ENCODE measurements around the gene PLXNB2.

PLXNB2 gene

GRCh38 chr22:50312371-50312770, 4.9 kb upstream of the PLXNB2 start:
- DNase-seq (ENCODE audit: low spot score): no peak
- TF ChIP-seq, protein P1, sequence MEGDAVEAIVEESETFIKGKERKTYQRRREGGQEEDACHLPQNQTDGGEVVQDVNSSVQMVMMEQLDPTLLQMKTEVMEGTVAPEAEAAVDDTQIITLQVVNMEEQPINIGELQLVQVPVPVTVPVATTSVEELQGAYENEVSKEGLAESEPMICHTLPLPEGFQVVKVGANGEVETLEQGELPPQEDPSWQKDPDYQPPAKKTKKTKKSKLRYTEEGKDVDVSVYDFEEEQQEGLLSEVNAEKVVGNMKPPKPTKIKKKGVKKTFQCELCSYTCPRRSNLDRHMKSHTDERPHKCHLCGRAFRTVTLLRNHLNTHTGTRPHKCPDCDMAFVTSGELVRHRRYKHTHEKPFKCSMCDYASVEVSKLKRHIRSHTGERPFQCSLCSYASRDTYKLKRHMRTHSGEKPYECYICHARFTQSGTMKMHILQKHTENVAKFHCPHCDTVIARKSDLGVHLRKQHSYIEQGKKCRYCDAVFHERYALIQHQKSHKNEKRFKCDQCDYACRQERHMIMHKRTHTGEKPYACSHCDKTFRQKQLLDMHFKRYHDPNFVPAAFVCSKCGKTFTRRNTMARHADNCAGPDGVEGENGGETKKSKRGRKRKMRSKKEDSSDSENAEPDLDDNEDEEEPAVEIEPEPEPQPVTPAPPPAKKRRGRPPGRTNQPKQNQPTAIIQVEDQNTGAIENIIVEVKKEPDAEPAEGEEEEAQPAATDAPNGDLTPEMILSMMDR (IDR thresholded peaks at IDR 0.05; ENCODE audit: borderline replicate concordance, control extremely low read depth, extremely low read depth, insufficient read depth, missing control alignments): no peak
- in situ Hi-C loops (cut with MboI; ENCODE audit: low sequenced_read_pairs, unreplicated experiment): no loop called here

- TF ChIP-seq, protein P1 (IDR thresholded peaks at IDR 0.05; ENCODE audit: borderline replicate concordance, control extremely low read depth, extremely low read depth, insufficient read depth, missing control alignments): no peak
- in situ Hi-C loops (cut with MboI; ENCODE audit: low sequenced_read_pairs, unreplicated experiment): no loop called here
- no peak for DNase-seq (ENCODE audit: low spot score)
Measured at GRCh38 chr22:50311606-50312351, 4.3 kb upstream of the PLXNB2 start.

GRCh38 chr22:50310949-50311444, 3.6 kb upstream of the PLXNB2 start:
- in situ Hi-C loops (cut with MboI; ENCODE audit: low sequenced_read_pairs, unreplicated experiment): no loop called here
- no peak for DNase-seq (ENCODE audit: low spot score)

DNA sequence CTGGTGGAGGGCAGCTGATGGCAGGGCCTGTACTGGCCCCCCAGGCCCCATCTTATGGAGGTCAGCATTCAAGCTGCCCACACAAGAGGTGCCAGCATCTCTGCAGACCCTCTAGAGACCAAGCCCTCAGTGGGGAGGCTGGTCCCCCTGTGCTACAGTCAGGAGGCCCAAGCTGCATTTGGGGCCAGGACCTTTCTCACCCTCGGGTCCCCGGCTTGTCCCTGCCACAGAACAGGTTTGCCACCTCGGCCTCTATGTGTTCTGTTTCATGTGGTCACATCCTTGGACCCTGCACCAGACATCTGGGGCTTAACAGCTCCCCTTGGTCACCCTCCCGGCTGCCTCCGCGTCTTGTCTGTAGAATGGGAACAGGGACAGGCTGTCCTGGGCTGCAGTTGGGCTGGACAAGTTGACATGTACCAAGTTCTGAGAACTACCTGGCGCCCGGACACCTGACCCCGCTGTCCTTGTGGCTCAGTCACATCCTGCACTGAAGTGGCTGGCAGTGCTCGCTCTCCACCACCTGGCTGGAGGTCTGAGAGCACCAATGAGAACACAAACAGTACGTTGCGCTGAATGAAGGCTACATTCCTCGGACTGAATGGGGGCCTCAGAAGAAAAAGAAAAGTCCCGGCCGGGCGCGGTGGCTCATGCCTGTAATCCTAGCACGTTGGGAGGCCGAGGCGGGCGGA, 2.7 kb upstream of the PLXNB2 start:
- DNase-seq (ENCODE audit: low spot score): no peak
- TF ChIP-seq, protein P1 (IDR thresholded peaks at IDR 0.05; ENCODE audit: borderline replicate concordance, control extremely low read depth, extremely low read depth, insufficient read depth, missing control alignments): no peak
- in situ Hi-C loops (cut with MboI; ENCODE audit: low sequenced_read_pairs, unreplicated experiment): no loop called here

More at GRCh38 chr22:50310949-50311444, 3.6 kb upstream of the PLXNB2 start:
- TF ChIP-seq, protein P1 (IDR thresholded peaks at IDR 0.05; ENCODE audit: borderline replicate concordance, control extremely low read depth, extremely low read depth, insufficient read depth, missing control alignments): no peak

DNA sequence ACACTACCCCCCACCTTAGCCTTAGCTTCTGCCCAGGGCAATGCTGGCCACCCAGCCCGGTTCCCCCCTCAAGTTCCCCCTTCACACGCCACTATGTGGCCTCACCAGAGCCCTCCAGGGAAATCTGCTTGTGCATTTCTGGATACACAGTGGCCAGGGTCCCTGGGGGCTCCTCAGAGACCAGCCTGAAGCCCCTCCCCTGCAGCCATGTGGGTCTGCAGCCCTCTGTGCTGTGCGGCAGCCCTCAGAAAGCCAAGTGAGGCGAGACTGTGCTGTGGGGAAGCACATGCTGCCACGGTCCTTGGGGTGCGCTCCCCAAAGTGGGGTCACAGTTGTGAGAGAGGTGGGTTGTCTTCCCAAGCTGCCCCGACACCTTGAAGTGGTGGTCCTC, 2.1 kb upstream of the PLXNB2 start:
- TF ChIP-seq, protein P1 (IDR thresholded peaks at IDR 0.05; ENCODE audit: borderline replicate concordance, control extremely low read depth, extremely low read depth, insufficient read depth, missing control alignments): no peak
- DNase-seq (ENCODE audit: low spot score): no peak
- in situ Hi-C loops (cut with MboI; ENCODE audit: low sequenced_read_pairs, unreplicated experiment): no loop called here

GRCh38 chr22:50308986-50309600, 1.6 kb upstream of the PLXNB2 start:
- TF ChIP-seq, protein P1 (IDR thresholded peaks at IDR 0.05; ENCODE audit: borderline replicate concordance, control extremely low read depth, extremely low read depth, insufficient read depth, missing control alignments): no peak
- in situ Hi-C loops (cut with MboI; ENCODE audit: low sequenced_read_pairs, unreplicated experiment): no loop called here

More at GRCh38 chr22:50308986-50309600, 1.6 kb upstream of the PLXNB2 start:
- no peak for DNase-seq (ENCODE audit: low spot score)
